Stimulated activated CD8-positive, alpha-beta memory T cell treated with anti-CD3 and anti-CD28 coated beads, Interleukin-12 subunit alpha, Interleukin-12 subunit beta, amount 100 ng/mL, for 4 hours (primary cell): ENCODE results near the gene CYB561D1.

Experiments
- DNase-seq: peaks from one replicate; pipeline ENCODE4 v3.0.0-alpha.2; 2020; ENCODE audit warnings: low read depth

CYB561D1 gene

GRCh38 chr1:109481646-109482045 is 12.2 kb upstream of the CYB561D1 start:
- no peak for DNase-seq

DNA sequence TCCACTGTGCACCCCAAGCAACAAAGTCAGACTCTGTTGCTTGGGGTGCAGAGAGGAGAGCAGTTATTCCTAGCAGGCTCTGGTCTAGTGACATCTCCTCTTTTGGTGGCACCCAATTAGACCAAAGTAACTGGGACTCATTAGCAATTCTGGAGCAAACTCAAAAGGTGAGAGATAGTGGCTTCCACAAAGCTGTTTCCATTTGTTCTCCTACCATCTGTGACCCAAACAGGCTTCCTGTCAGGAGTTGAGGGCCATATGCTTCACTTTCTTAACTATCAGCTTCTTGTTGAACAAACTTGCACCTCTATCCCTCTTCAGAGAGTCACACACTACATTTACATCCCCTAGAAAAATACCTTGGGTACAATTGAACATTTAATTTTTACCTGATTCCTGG is 11.7 kb upstream of the CYB561D1 start:
- DNase-seq = no peak

DNA sequence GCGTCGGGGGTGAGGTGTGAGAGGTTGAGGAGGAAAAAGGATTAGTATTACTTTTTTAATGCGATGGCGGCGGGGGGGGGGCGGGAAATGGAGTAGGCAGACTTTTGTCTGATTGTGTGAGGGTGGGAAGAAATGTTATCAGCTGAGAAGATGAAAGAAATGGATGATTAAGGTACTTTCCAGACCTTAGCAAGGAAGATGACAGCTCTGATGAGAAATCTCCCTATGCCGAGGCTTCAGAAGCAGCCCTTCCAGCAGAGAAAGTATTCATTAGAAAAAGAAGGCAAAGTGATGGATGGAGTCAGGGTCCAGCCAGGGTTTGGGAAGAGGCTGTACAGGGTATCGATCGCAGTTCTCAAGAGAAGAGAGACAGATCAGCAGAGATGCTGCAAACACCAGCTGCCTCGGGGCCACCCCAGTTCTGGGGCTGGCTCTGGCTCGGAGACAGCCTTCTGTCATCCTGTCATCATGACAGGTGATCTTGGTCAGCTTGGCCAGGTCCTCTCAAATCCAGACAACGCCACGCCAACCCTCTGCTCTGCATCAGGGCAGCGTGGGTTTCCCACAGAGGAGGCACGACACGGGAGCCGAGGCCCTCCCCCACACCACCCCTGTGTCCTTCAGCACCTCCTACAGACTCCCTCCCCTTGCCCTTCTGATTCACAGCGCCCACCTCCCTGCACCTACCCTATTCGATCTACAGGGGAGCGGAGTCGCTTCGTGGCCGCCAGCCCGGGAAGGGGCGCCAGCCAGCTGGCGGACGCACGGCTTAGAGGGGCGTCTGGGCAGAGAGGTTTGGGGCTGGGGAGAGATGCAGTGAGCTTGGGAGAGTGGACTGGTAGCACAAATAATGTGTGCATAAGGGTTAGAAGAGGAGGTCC is 10.9 kb upstream of the CYB561D1 start:
- no peak for DNase-seq

DNA sequence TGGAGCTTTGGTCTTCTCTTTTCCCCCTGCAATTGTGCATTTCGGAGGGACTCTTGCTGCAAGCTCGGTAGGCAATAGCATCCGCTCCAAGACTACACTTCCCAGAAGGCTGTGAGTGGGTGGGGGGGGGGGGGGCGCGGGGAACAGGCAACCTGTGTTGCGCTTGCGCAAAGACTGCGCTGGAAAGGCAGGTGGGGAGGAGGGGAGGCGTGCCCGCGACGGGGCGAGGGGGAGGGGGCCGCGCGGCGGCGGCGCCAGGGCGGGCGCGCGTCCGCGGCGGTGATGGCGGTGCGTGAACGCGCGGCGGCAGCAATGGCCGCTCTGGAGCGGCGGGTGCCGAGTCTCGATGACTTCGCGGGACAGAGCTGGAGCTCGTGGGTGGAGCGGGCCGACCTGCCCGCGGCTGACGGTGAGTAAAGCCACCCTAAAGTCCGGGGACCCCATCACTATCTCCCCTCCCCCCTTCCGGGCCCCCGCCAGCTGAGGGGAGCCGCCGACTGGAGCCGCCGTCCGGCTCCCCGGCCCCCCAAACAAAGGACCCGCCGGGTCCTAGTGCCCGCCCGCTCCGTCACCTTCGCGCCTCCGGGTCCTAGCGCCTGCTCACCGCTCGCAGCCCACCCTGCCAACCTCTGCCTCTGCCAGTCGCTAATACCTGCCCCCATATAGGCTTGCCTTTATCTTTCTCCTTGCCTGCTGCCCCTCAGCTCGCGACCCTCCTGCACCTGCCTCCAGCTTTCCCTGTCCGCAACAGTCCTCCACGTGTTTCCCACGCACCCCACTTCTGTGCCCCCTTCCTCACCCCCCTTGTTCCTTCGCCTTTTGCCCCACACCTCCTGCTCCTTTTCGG is 10.0 kb upstream of the CYB561D1 start, which contains the start of gene ATXN7L2:
Gene ATXN7L2 (plus strand): TSS at position 234 of the 847 bp plus-strand sequence. CDS start 49 bp downstream, at position 283.
- peak; percentile 90 for DNase-seq

DNA sequence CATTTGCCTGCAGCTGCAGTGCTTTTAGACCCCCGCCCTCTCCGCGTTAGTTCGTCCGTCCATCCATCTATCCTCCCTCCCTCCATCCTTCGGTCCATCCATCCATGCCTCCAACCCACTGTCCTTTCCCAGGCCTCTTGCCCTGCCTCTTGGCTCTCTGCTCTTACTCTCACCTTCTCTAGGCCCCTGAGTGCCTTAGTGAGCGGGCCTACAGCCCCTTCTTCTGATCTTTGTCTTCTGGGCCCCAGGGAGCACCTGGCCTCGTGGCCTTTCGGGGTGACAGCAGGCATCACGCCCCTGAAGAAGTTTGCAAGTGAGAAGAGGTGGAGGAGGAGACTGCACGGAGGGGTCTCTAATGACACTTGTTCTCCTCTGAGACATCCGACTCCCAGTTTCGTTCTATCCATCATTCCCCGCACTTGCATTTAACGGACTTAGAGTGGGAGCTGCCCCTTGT is 9.3 kb upstream of the CYB561D1 start:
- DNase-seq = no peak

DNA sequence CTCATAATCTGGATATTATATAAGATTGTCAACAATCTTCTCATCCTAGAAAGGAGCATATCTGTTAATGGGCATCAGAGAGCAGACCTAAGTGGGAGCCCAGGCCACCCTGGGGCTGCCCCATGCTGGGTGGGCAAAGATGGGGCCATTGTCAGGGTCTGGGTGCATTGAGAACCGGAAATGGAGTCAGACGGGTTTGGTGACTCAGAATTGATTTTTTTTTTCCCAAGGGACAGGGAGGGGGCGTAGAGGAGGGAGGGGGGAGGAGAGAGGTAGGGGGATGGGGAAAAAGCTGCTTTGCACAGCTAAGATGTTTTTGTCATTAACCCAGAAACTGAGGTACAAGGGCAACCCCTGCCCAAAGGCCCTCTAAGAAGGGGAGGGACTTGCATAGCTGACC is 8.9 kb upstream of the CYB561D1 start:
- no peak for DNase-seq

DNA sequence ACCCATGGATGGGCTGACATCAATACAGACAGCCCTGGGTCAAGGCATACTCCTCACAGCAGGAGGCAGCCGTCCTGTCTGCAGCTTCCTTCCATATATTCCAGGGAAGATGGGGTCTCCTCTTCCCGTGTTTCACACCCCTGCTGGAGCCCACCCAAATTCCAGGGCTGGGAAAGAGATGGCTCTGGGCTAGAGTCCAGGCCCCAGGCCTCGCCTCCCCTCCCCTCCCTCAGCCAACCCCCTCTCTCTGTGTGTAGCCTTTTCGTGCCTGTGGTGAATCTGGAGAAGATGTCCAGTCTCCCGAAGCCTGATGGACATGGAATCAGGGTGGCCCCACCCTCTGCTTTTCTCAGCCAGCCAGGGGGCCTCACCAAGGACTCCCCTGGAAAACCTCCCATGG is 6.6 kb upstream of the CYB561D1 start:
- no peak for DNase-seq

DNA sequence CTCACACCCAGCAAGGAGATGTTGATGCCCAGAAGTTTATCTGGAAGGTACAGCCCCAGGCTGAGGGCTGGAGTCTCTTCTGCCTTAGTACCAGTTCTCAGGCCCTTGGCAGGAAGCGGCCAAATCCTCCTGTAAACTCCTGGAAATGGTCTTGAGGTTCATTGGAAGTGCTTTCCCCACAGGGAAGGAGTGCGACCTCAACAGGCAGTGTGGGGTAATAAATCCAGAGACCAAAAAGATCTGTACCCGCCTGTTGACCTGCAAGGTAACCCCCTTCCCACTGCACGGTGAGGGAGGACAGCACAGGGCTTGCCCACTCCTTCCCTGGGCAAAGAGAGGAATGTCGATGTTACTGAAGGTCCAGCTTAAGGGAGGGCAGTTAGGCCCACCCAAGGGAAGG is 5.7 kb upstream of the CYB561D1 start:
- DNase-seq = no peak

- DNase-seq = no peak
Observed at GRCh38 chr1:109488696-109489095, 5.2 kb upstream of the CYB561D1 start.

- peak; percentile 56 for DNase-seq
Observed at GRCh38 chr1:109490029-109490933, 3.6 kb upstream of the CYB561D1 start.

- DNase-seq = no peak
Observed at GRCh38 chr1:109490934-109491302, 3.0 kb upstream of the CYB561D1 start.

GRCh38 chr1:109491372-109491771 is 2.5 kb upstream of the CYB561D1 start:
- no peak for DNase-seq

GRCh38 chr1:109492779-109493178 is 1.1 kb upstream of the CYB561D1 start:
- DNase-seq = no peak

DNA sequence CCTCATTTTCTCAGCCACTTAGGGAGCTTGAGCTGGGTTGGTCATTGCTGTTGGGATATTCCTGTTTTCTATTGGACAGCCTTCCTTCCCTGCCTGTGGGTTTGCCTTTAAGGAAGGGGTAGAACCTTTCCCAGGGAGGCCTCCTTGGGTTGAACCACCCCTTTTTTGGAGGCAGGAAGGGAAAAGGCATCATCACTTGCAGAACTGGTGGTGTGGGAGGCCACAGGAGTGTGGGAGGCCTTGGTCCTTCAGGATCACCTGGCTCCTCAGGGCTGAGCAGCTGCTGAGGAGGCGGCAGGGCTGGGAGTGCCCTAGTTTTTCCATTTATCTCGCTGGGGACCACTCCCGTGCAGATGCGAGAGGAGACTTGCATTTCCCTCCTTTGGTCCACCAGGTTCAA is 667 bp upstream of the CYB561D1 start:
- no peak for DNase-seq

GRCh38 chr1:109495738-109496137 is 1.8 kb downstream of the CYB561D1 start:
- no peak for DNase-seq

- DNase-seq = no peak
Observed at GRCh38 chr1:109497449-109498160, 3.7 kb downstream of the CYB561D1 start.

DNA sequence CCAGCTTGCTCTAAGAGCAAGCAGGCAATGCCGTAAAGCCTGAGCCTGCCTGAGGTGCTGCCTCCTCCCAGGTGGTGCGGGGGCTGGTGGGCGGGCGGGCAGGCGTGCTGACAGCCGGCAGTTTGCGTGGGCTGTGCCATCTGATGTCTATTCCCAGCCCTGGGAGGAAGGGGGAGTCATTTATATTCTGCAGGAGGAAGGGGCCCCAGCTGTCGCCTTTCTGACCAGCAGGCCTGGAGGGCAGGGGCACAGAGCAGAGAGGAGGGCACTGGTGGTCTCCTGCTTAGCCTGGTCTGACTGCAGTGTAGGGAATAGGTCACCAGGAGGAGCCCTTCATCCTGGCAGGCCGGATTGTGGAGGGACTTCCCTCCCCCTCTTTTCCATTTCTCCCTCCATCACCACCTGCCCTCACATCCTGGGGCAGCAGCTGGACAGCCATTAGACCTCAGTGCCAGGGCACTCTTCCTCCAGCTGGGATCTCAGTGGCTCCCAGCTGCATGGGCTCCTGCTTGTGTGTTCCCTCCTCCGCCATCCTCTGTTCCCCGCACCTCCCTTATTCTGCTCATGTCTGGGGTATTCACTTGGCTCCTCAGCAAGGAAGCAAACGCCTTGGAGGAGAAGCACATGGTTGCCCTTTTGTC is 4.4 kb downstream of the CYB561D1 start:
- no peak for DNase-seq

- DNase-seq = no peak
Observed at GRCh38 chr1:109499081-109499480, 5.2 kb downstream of the CYB561D1 start.

- DNase-seq = no peak
Observed at GRCh38 chr1:109499661-109500536, 6.0 kb downstream of the CYB561D1 start.

GRCh38 chr1:109500941-109501381 is 7.1 kb downstream of the CYB561D1 start:
- no peak for DNase-seq
